HepG2 (cell line): ENCODE measurements around the gene LACTBL1. TPM values are rescaled to one million over a fixed set of nuclear protein-coding genes. Genes with fewer than 3 reads are reported as not detected.

ENCODE experiments used
- ATAC-seq: fragments of 200-7000 bp; cut with Tn5 transposase; 3 replicates; pipeline ENCODE4 v1.9.1; 2020; ENCODE audit warnings: mild to moderate bottlenecking, moderate library complexity
- BruUV-seq: library from RNA; stranded (reverse); fragments of 400-500 nt; replicated peaks from 2 replicates; lab custom pipeline; 2021; lab: Mats Ljungman, UMichigan
- CTCF ChIA-PET: fragments of 300-600 bp; formaldehyde crosslinking; extraction: SDS; loops from one replicate; lab custom pipeline; 2021; ENCODE audit warnings: low total read pairs, inconsistent platforms, low intra/inter-chr PET ratio; lab: Yijun Ruan, JAX
- POLR2A ChIA-PET: fragments of 350-600 bp; sonication (Branson Sonifier 250); formaldehyde crosslinking; loops from one replicate; lab custom pipeline; 2020; ENCODE audit warnings: antibody characterized with exemption, inconsistent platforms; lab: Yijun Ruan, JAX
- DNase-seq: peaks from one replicate; pipeline ENCODE4 v3.0.0-alpha.2; 2015; ENCODE audit warnings: low spot score
- FAIRE-seq: peaks from 3 replicates; lab custom pipeline; 2011; peaks lifted over from hg19 to GRCh38; lab: Jason Lieb, UNC
- H2AFZ ChIP-seq: one replicate; pipeline ENCODE4 v1.6.1; 2011; ENCODE audit warnings: low read length, inconsistent platforms
- H3K27ac ChIP-seq: fragments of 300-600 bp; 3 replicates; pipeline ENCODE4 v1.8.0; 2011; ENCODE audit warnings: mixed run types, mild to moderate bottlenecking, mixed read lengths, low read length, inconsistent platforms; ENCODE audit not compliant: insufficient read depth; ENCODE audit errors: extremely low read length
- H3K27me3 ChIP-seq, 2 experiments: fragments of 200-600 bp in 1 of 2; 2 replicates in 1 of 2; 3 replicates in 1 of 2; pipeline versions ENCODE4 v1.6.0 to v1.8.0; 2011; ENCODE audit warnings: low read length in 2 of 2, mild to moderate bottlenecking in 2 of 2, moderate library complexity in 2 of 2, inconsistent platforms in 1 of 2; ENCODE audit not compliant: insufficient read depth in 2 of 2, control insufficient read depth in 1 of 2
- H3K36me3 ChIP-seq, 2 experiments: fragments of 200-600 bp in 1 of 2; replicated peaks in 1 of 2; 2 replicates in 1 of 2; 3 replicates in 1 of 2; pipeline versions ENCODE4 v1.5.1 to v1.8.0; 2011; ENCODE audit warnings: low read length in 2 of 2, inconsistent platforms in 1 of 2; ENCODE audit not compliant: insufficient read depth in 2 of 2, control insufficient read depth in 1 of 2
- H3K4me1 ChIP-seq: 2 replicates; pipeline ENCODE4 v1.5.1; 2012; ENCODE audit warnings: low read length, inconsistent platforms; ENCODE audit not compliant: insufficient read depth
- H3K4me2 ChIP-seq: 2 replicates; pipeline ENCODE4 v1.6.0; 2011; ENCODE audit warnings: low read depth, low read length, inconsistent platforms
- H3K4me3 ChIP-seq, 3 experiments: fragments of 200-600 bp in 1 of 3; sonication (generic), shearing (Covaris generic) in 1 of 3; replicated peaks in 1 of 3; 2 replicates each; pipeline ENCODE4 v1.5.1; 2011 to 2016; ENCODE audit warnings: low read length in 3 of 3, inconsistent platforms in 2 of 3, low read depth in 2 of 3, mild to moderate bottlenecking in 2 of 3, control low read depth in 1 of 3, mixed read lengths in 1 of 3; ENCODE audit not compliant: insufficient read depth in 1 of 3
- H3K79me2 ChIP-seq: one replicate; pipeline ENCODE4 v1.6.1; 2011; ENCODE audit warnings: low read length, inconsistent platforms; ENCODE audit not compliant: insufficient read depth
- H3K9ac ChIP-seq: 2 replicates; pipeline ENCODE4 v1.6.0; 2011; ENCODE audit warnings: mild to moderate bottlenecking, low read depth, low read length, inconsistent platforms; ENCODE audit not compliant: insufficient read depth
- H3K9me3 ChIP-seq: 2 replicates; pipeline ENCODE4 v1.5.1; 2012; ENCODE audit warnings: mild to moderate bottlenecking, low read length
- H4K20me1 ChIP-seq: 2 replicates; pipeline ENCODE4 v1.6.0; 2011; ENCODE audit warnings: inconsistent platforms, mild to moderate bottlenecking, low read length, moderate library complexity; ENCODE audit not compliant: insufficient read depth
- HOXA3 ChIP-seq: sonication (generic); formaldehyde crosslinking; IDR thresholded peaks from 2 replicates; pipeline ENCODE4 v1.5.0; 2020; ENCODE audit warnings: missing genetic modification reagents
- IKZF1 ChIP-seq: fragments of 450-650 bp; IDR thresholded peaks from 2 replicates; pipeline ENCODE4 v1.7.1; 2016
- KLF11 ChIP-seq: IDR thresholded peaks from 2 replicates; pipeline ENCODE4 v1.6.1; 2016; ENCODE audit warnings: missing compliant biosample characterization
- NFE2 ChIP-seq: sonication (generic); formaldehyde crosslinking; IDR thresholded peaks from 2 replicates; pipeline ENCODE4 v1.4.0; 2020; ENCODE audit warnings: missing genetic modification reagents
- SNAPC2 ChIP-seq: sonication (generic); formaldehyde crosslinking; IDR thresholded peaks from 2 replicates; pipeline ENCODE4 v1.8.1; 2022; ENCODE audit warnings: mild to moderate bottlenecking, missing genetic modification reagents
- XBP1 ChIP-seq: sonication (generic); formaldehyde crosslinking; IDR thresholded peaks from 2 replicates; pipeline ENCODE4 v1.5.0; 2020; ENCODE audit warnings: missing genetic modification reagents
- ZFP41 ChIP-seq: sonication (generic); formaldehyde crosslinking; IDR thresholded peaks from 2 replicates; pipeline ENCODE4 v1.4.0; 2020; ENCODE audit warnings: mild to moderate bottlenecking, missing genetic modification reagents, borderline replicate concordance
- ZNF33B ChIP-seq: sonication (generic); formaldehyde crosslinking; IDR thresholded peaks from 2 replicates; pipeline ENCODE4 v1.5.1; 2020; ENCODE audit warnings: mild to moderate bottlenecking, missing genetic modification reagents
- WGBS: methylation state at CpG from one replicate; pipeline ENCODE4 v1.1.6; 2017; ENCODE audit warnings: low lambda C conversion rate; 5-methylcytosine and 5-hydroxymethylcytosine counted together
- in situ Hi-C: cut with HindIII; loops from 2 replicates; pipeline ENCODE4 v1.10.0; 2017; ENCODE audit warnings: low pct_unique_long_range_greater_than_20kb; ENCODE audit not compliant: extremely low pct_ligation_motif_present
- intact Hi-C: fragments of 100-400 bp; cut with micrococcal nuclease; formaldehyde crosslinking; loops from one replicate; pipeline ENCODE4 v1.10.0; 2022; ENCODE audit not compliant: unreplicated experiment
- polyA plus RNA-seq, 8 experiments: library from polyadenylated mRNA; depleted of rRNA in 3 of 8; stranded (reverse) in 7 of 8; unstranded in 1 of 8; fragments of >200 nt; fragmentation: Illumina TruSeq in 4 of 8; extraction: Trizol in 4 of 8; gene quantifications; 2 replicates each; pipeline versions ENCODE4 v1.2.1 to v1.2.3, GENCODE V29; 2011 to 2016; ENCODE audit warnings: low read depth in 4 of 8, missing spikeins in 1 of 8, mixed read lengths in 1 of 8; ENCODE audit not compliant: insufficient read depth in 1 of 8
- total RNA-seq, 5 experiments: library from RNA; depleted of rRNA; stranded (reverse); fragments of >200 nt; fragmentation: Illumina TruSeq; extraction: Trizol; gene quantifications; 2 replicates each; pipeline ENCODE4 v1.2.3, GENCODE V29; 2016; ENCODE audit warnings: low read depth in 1 of 5
- TF ChIP-seq, protein P1 (sequence below): sonication (generic); formaldehyde crosslinking; IDR thresholded peaks from 2 replicates; pipeline ENCODE4 v1.4.0; 2020; ENCODE audit warnings: missing genetic modification reagents, low read depth, mild to moderate bottlenecking, borderline replicate concordance
- TF ChIP-seq, protein P2 (sequence below): sonication (generic); formaldehyde crosslinking; IDR thresholded peaks from 2 replicates; pipeline ENCODE4 v1.9.0; 2021; ENCODE audit warnings: mild to moderate bottlenecking, missing genetic modification reagents

The LACTBL1 gene
- total and polyA plus RNA-seq, 2 of the 13 experiments (the other 11 are each of a cell fraction or from before 2014, with no cell fraction given): 0.12 to 1.3 TPM

DNA sequence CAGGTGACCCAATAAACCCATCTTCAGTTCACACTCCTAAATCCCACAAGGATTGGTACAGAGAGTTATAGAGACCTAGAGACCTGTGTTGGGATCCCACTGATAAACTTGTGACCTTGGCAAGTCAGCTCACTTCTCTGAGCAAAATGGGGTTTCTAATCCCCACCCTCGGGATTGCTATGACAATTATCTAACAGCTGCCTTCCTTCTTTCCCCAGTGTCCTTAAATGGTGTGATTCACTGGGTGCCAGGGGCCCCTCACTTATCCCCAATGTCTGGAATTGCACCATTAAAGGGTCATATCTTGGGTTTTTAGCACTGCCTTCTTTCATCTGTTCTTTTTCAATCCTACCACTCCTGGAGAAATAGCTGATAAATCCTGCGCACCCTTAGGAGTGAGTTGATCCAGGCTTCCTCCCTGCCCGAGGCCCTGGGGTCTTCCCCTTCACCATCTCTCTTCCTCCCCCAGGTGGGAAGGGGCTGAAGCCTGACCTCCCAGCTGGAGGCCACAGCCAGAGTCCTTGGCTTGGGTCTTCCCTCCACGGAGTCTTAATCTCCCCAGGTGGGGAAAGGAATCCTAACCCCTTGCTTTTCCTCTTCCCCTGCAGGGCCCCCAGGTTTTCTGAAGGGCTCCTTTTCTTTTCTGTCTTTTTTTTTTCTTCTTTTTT, 39.7 kb downstream of the LACTBL1 start:
- no TSS peak for BruUV-seq
- CTCF ChIA-PET: no interaction called here
- no peak for ATAC-seq
- Histone ChIP-seq H3K9ac (no peak overlapping the region), H3K4me1 (peaks cover 10% of the 10 kb centered on the region), H3K9me3 (no peaks in the 10 kb centered on the region), H3K27me3 (peaks cover 0 to 3% of the 10 kb centered on the region in 2 experiments; a peak in 1 of 5 replicates), H3K36me3 (no peaks in the 10 kb centered on the region), H3K4me2 (no peak overlapping the region), H3K79me2 (no peaks in the 10 kb centered on the region), H4K20me1 (no peaks in the 10 kb centered on the region), H3K27ac (no peak overlapping the region), H2AFZ (no peak overlapping the region), H3K4me3 (no peak overlapping the region)
- in situ Hi-C loops: no loop called here
- WGBS: 31% methylated on average over 4 of the region's 4 CpGs
- intact Hi-C loops: no loop called here
- no peak for FAIRE-seq
- TF ChIP-seq NFE2 (CRISPR knock-in tag) (no peak), SNAPC2 (CRISPR knock-in tag) (no peak), KLF11 (CRISPR knock-in tag) (no peak), HOXA3 (CRISPR knock-in tag) (no peak), ZFP41 (no peak), IKZF1 (no peak), XBP1 (CRISPR knock-in tag) (no peak), ZNF33B (CRISPR knock-in tag) (no peak)
- TF ChIP-seq, protein P1, sequence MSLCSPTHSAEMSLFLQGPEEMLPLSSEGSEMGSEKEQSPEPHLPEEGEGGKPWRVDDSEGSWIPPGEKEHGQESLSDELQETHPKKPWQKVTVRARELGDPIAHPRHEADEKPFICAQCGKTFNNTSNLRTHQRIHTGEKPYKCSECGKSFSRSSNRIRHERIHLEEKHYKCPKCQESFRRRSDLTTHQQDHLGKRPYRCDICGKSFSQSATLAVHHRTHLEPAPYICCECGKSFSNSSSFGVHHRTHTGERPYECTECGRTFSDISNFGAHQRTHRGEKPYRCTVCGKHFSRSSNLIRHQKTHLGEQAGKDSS (CRISPR knock-in tag): no peak
- TF ChIP-seq, protein P2, sequence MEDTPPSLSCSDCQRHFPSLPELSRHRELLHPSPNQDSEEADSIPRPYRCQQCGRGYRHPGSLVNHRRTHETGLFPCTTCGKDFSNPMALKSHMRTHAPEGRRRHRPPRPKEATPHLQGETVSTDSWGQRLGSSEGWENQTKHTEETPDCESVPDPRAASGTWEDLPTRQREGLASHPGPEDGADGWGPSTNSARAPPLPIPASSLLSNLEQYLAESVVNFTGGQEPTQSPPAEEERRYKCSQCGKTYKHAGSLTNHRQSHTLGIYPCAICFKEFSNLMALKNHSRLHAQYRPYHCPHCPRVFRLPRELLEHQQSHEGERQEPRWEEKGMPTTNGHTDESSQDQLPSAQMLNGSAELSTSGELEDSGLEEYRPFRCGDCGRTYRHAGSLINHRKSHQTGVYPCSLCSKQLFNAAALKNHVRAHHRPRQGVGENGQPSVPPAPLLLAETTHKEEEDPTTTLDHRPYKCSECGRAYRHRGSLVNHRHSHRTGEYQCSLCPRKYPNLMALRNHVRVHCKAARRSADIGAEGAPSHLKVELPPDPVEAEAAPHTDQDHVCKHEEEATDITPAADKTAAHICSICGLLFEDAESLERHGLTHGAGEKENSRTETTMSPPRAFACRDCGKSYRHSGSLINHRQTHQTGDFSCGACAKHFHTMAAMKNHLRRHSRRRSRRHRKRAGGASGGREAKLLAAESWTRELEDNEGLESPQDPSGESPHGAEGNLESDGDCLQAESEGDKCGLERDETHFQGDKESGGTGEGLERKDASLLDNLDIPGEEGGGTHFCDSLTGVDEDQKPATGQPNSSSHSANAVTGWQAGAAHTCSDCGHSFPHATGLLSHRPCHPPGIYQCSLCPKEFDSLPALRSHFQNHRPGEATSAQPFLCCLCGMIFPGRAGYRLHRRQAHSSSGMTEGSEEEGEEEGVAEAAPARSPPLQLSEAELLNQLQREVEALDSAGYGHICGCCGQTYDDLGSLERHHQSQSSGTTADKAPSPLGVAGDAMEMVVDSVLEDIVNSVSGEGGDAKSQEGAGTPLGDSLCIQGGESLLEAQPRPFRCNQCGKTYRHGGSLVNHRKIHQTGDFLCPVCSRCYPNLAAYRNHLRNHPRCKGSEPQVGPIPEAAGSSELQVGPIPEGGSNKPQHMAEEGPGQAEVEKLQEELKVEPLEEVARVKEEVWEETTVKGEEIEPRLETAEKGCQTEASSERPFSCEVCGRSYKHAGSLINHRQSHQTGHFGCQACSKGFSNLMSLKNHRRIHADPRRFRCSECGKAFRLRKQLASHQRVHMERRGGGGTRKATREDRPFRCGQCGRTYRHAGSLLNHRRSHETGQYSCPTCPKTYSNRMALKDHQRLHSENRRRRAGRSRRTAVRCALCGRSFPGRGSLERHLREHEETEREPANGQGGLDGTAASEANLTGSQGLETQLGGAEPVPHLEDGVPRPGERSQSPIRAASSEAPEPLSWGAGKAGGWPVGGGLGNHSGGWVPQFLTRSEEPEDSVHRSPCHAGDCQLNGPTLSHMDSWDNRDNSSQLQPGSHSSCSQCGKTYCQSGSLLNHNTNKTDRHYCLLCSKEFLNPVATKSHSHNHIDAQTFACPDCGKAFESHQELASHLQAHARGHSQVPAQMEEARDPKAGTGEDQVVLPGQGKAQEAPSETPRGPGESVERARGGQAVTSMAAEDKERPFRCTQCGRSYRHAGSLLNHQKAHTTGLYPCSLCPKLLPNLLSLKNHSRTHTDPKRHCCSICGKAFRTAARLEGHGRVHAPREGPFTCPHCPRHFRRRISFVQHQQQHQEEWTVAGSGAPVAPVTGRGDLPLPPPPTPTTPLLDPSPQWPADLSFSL (CRISPR knock-in tag): no peak
- POLR2A ChIA-PET: no interaction called here
- no peak for DNase-seq
